NOMO-1 treated with dmso at 0.1 percent for 144 hours (cell line): ENCODE data around the gene ACOT8.
"Not testable (repeated sequence)": the region's sequence is repeated elsewhere in the genome, so short reads cannot be mapped to it uniquely, and the experiment has no call there.

Source experiments
- DNase-seq: peaks from one replicate; lab custom pipeline; 2025; ENCODE audit not compliant: unreplicated experiment; lab: John Stamatoyannopoulos, UW

ACOT8 gene

GRCh38 chr20:45797510-45797909, 59.7 kb downstream of the ACOT8 start:
- not testable (repeated sequence) for DNase-seq

- no peak for DNase-seq
Observed at GRCh38 chr20:45796337-45797065, 60.7 kb downstream of the ACOT8 start.

DNA sequence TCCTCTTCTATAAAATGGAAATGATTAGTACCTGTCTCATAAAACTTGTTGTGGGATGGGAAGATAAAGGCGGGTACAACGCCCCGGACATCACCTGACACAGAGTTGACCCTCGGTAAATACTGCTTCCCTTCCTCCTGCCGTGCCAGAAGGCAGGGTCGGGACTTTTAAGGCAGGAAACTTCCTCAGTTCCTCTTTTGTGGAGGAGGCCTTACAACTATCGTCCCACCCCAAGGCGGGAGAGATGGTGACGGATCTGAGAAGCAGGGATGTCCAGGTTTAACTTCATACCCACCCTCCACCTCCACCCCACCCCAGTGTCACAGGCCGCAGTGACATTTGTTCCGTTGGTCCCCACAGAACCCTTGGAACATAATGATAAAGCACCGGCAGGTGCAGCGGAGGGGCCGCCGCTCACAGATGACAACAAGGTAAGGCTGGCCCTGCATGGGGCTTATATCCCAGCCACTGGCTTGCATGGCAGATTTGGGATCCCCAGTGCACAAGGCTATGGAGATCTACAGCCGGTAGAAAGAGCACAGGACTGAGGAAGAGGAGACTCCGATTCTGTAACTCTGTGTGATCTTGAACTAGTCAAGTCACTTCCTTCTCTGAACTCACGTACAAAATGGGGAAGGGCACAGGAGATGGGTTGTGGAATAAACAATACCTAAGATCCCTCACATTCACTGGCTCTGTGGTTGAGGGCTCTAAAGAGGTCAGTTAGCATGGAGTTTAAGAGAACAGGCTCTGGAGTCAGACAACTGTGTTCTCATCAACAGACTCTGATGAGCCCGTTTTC, 64.7 kb downstream of the ACOT8 start:
- peak; percentile 46 for DNase-seq
